Kasumi-1 (cell line): Measurements from ENCODE around the gene KLHL29.

Experiments used
- DNase-seq, 2 experiments: peaks; one replicate each; lab custom pipeline; 2025; lab: John Stamatoyannopoulos, UW

KLHL29 gene

GRCh38 chr2:23478087-23478932, 93.3 kb downstream of the KLHL29 start:
- no peak for DNase-seq

GRCh38 chr2:23478933-23479683, 94.1 kb downstream of the KLHL29 start:
- DNase-seq: no peak

- DNase-seq: no peak
Measured at GRCh38 chr2:23480957-23481797, 96.2 kb downstream of the KLHL29 start.

- DNase-seq: no peak
Measured at GRCh38 chr2:23482188-23482587, 97.2 kb downstream of the KLHL29 start.

GRCh38 chr2:23482607-23483006, 97.6 kb downstream of the KLHL29 start:
- no peak for DNase-seq

- no peak for DNase-seq
Measured at GRCh38 chr2:23483791-23484190, 98.8 kb downstream of the KLHL29 start.

GRCh38 chr2:23484275-23484674, 99.3 kb downstream of the KLHL29 start:
- no peak for DNase-seq

GRCh38 chr2:23484767-23485166, 99.8 kb downstream of the KLHL29 start:
- DNase-seq: no peak

- DNase-seq: no peak
Measured at GRCh38 chr2:23485261-23485660, 100.3 kb downstream of the KLHL29 start.

- DNase-seq: no peak
Measured at GRCh38 chr2:23485841-23486683, 101.1 kb downstream of the KLHL29 start.

GRCh38 chr2:23486684-23487075, 101.7 kb downstream of the KLHL29 start:
- DNase-seq: no peak

GRCh38 chr2:23487735-23488492, 102.9 kb downstream of the KLHL29 start:
- DNase-seq: no peak

GRCh38 chr2:23488584-23488983, 103.6 kb downstream of the KLHL29 start:
- DNase-seq: no peak

GRCh38 chr2:23489471-23490322, 104.7 kb downstream of the KLHL29 start:
- peak in 1 of 2 experiments; percentile 9 for DNase-seq

GRCh38 chr2:23491591-23492336, 106.8 kb downstream of the KLHL29 start:
- no peak for DNase-seq

GRCh38 chr2:23492337-23492675, 107.3 kb downstream of the KLHL29 start:
- no peak for DNase-seq

GRCh38 chr2:23492921-23493320, 107.9 kb downstream of the KLHL29 start:
- no peak for DNase-seq

GRCh38 chr2:23493846-23494245, 108.9 kb downstream of the KLHL29 start:
- DNase-seq: no peak

- DNase-seq: no peak
Measured at GRCh38 chr2:23494286-23494685, 109.3 kb downstream of the KLHL29 start.
